Mesenchymal stem cell (in vitro differentiated cells and primary cell): ENCODE results near the gene SLC25A25.
A peak's percentile ranks its signal among the peaks of the same experiment; 100 is the strongest.

Source experiments
- DNase-seq: peaks from one replicate; pipeline ENCODE4 v3.0.0-alpha.2; 2013
- H2AFZ ChIP-seq: one replicate; pipeline ENCODE4 v1.6.1; 2013; ENCODE audit warnings: low read depth, mild to moderate bottlenecking, control low read depth, inconsistent platforms, low read length, moderate library complexity
- H2AK5ac ChIP-seq: 2 replicates; pipeline ENCODE4 v1.6.1; 2013; ENCODE audit warnings: low read length, moderate library complexity, mild to moderate bottlenecking, inconsistent platforms; ENCODE audit not compliant: severe bottlenecking
- H2BK120ac ChIP-seq: one replicate; pipeline ENCODE4 v1.6.1; 2013; ENCODE audit warnings: low read depth, mild to moderate bottlenecking, inconsistent platforms, low read length, moderate library complexity
- H2BK12ac ChIP-seq, 2 experiments: one replicate each; pipeline ENCODE4 v1.6.1; 2013; ENCODE audit warnings: inconsistent platforms in 2 of 2, low read length in 2 of 2, mild to moderate bottlenecking in 2 of 2, moderate library complexity in 2 of 2, control low read depth in 1 of 2
- H2BK15ac ChIP-seq: one replicate; pipeline ENCODE4 v1.6.1; 2013; ENCODE audit warnings: mild to moderate bottlenecking, low read depth, inconsistent platforms; ENCODE audit not compliant: poor library complexity, severe bottlenecking
- H2BK5ac ChIP-seq: 2 replicates; pipeline ENCODE4 v1.6.1; 2013; ENCODE audit warnings: low read depth, mild to moderate bottlenecking, low read length, control low read depth, inconsistent platforms; ENCODE audit not compliant: poor library complexity, severe bottlenecking
- H3K14ac ChIP-seq, 2 experiments: one replicate each; pipeline ENCODE4 v1.6.1; 2013; ENCODE audit warnings: inconsistent platforms in 2 of 2, low read length in 2 of 2, control low read depth in 1 of 2, mild to moderate bottlenecking in 1 of 2, moderate library complexity in 1 of 2
- H3K18ac ChIP-seq, 2 experiments: one replicate each; pipeline ENCODE4 v1.6.1; 2013; ENCODE audit warnings: inconsistent platforms in 2 of 2, low read length in 2 of 2, control low read depth in 1 of 2, low read depth in 1 of 2, mild to moderate bottlenecking in 1 of 2
- H3K23ac ChIP-seq, 2 experiments: one replicate each; pipeline ENCODE4 v1.6.1; 2013; ENCODE audit warnings: inconsistent platforms in 2 of 2, low read length in 2 of 2, mild to moderate bottlenecking in 2 of 2, moderate library complexity in 2 of 2, control low read depth in 1 of 2
- H3K27ac ChIP-seq: 2 replicates; pipeline ENCODE4 v1.5.1; 2013; ENCODE audit warnings: mild to moderate bottlenecking, moderate library complexity, low read length, control low read depth, inconsistent platforms; ENCODE audit not compliant: poor library complexity, severe bottlenecking
- H3K27me3 ChIP-seq, 2 experiments: 2 replicates each; pipeline versions ENCODE4 v1.6.1 to v1.7.0; 2013; ENCODE audit warnings: low read length in 2 of 2, mild to moderate bottlenecking in 2 of 2, moderate library complexity in 2 of 2, control low read depth in 1 of 2, inconsistent platforms in 1 of 2; ENCODE audit not compliant: control insufficient read depth in 1 of 2, insufficient read depth in 1 of 2
- H3K36me3 ChIP-seq, 2 experiments: 2 replicates each; pipeline versions ENCODE4 v1.6.1 to v1.7.0; 2013; ENCODE audit warnings: low read length in 2 of 2, control low read depth in 1 of 2, inconsistent platforms in 1 of 2, low read depth in 1 of 2, mild to moderate bottlenecking in 1 of 2; ENCODE audit not compliant: insufficient read depth in 2 of 2, control insufficient read depth in 1 of 2
- H3K4ac ChIP-seq, 2 experiments: one replicate each; pipeline ENCODE4 v1.6.1; 2013; ENCODE audit warnings: inconsistent platforms in 2 of 2, low read length in 2 of 2, mild to moderate bottlenecking in 2 of 2, moderate library complexity in 2 of 2, control low read depth in 1 of 2, low read depth in 1 of 2
- H3K4me1 ChIP-seq: 2 replicates; pipeline ENCODE4 v1.6.1; 2013; ENCODE audit warnings: low read depth, low read length, control low read depth; ENCODE audit not compliant: control insufficient read depth, insufficient read depth
- H3K4me2 ChIP-seq: 2 replicates; pipeline ENCODE4 v1.6.1; 2013; ENCODE audit warnings: low read length, mild to moderate bottlenecking, inconsistent platforms; ENCODE audit not compliant: poor library complexity, severe bottlenecking
- H3K4me3 ChIP-seq, 2 experiments: 2 replicates each; pipeline versions ENCODE4 v1.5.1 to v1.7.0; 2013; ENCODE audit warnings: low read length in 2 of 2, mild to moderate bottlenecking in 2 of 2, control low read depth in 1 of 2, low read depth in 1 of 2; ENCODE audit not compliant: insufficient read depth in 1 of 2
- H3K79me1 ChIP-seq: replicated peaks from 2 replicates; pipeline ENCODE4 v1.6.1; 2013; ENCODE audit warnings: mild to moderate bottlenecking, control low read depth, low read length, inconsistent platforms; ENCODE audit not compliant: poor library complexity, severe bottlenecking
- H3K9ac ChIP-seq: 2 replicates; pipeline ENCODE4 v1.7.0; 2013; ENCODE audit warnings: mild to moderate bottlenecking, low read length, moderate library complexity
- H3K9me3 ChIP-seq: 2 replicates; pipeline ENCODE4 v1.7.0; 2013; ENCODE audit warnings: mild to moderate bottlenecking, low read length; ENCODE audit not compliant: control insufficient read depth
- H4K8ac ChIP-seq: one replicate; pipeline ENCODE4 v1.6.1; 2013; ENCODE audit warnings: inconsistent platforms, mild to moderate bottlenecking, low read length, moderate library complexity
- H4K91ac ChIP-seq: one replicate; pipeline ENCODE4 v1.6.1; 2013; ENCODE audit warnings: mild to moderate bottlenecking, low read length, inconsistent platforms
- WGBS: methylation state at CpG from one replicate; pipeline ENCODE4 v1.1.7; 2013; ENCODE audit warnings: mixed read lengths; 5-methylcytosine and 5-hydroxymethylcytosine counted together

The SLC25A25 gene

GRCh38 chr9:128055344-128056040 lies 12.5 kb upstream of the SLC25A25 start:
- Histone ChIP-seq H3K23ac (no peak overlapping the region), H3K14ac (no peak overlapping the region), H3K4me2 (no peak overlapping the region), H3K4me1 (peaks cover 11% of the 10 kb centered on the region), H2BK120ac (no peak overlapping the region), H3K4me3 (no peak overlapping the region), H3K4ac (peak overlapping the region in 1 of 2 experiments; percentile 95), H4K8ac (peak overlapping the region; percentile 73), H2BK12ac (peak overlapping the region; percentile 2 to 42), H3K9me3 (no peaks in the 10 kb centered on the region), H2BK15ac (peak overlapping the region; percentile 78), H2AK5ac (peak overlapping the region; percentile 27), H3K18ac (peak overlapping the region in 1 of 2 experiments; percentile 69), H3K36me3 (no peaks in the 10 kb centered on the region), H4K91ac (peak overlapping the region; percentile 43), H2BK5ac (no peak overlapping the region), H3K9ac (no peak overlapping the region), H3K79me1 (no peaks in the 10 kb centered on the region), H2AFZ (no peak overlapping the region), H3K27me3 (no peaks in the 10 kb centered on the region), H3K27ac (no peak overlapping the region)
- peak; percentile 42 for DNase-seq
- 49% methylated on average over 7 of the region's 7 CpGs for WGBS

GRCh38 chr9:128056086-128056485 lies 11.9 kb upstream of the SLC25A25 start:
- no peak overlapping the region for H2BK15ac ChIP-seq
- WGBS: 87% methylated on average over 3 of the region's 3 CpGs
- H2BK5ac ChIP-seq: no peak overlapping the region
- H3K4me3 ChIP-seq: no peak overlapping the region
- H3K27me3 ChIP-seq: no peaks in the 10 kb centered on the region
- peak overlapping the region; percentile 82 for H4K91ac ChIP-seq
- H3K4ac ChIP-seq: peak overlapping the region in 1 of 2 experiments; percentile 95
- no peak overlapping the region for H3K9ac ChIP-seq
- peaks cover 5% of the 10 kb centered on the region for H3K4me1 ChIP-seq
- no peaks in the 10 kb centered on the region for H3K9me3 ChIP-seq
- H2BK12ac ChIP-seq: peak overlapping the region; percentile 42 to 70
- DNase-seq: no peak
- no peak overlapping the region for H2AFZ ChIP-seq
- H3K79me1 ChIP-seq: no peaks in the 10 kb centered on the region
- no peak overlapping the region for H2AK5ac ChIP-seq
- H3K27ac ChIP-seq: no peak overlapping the region
- H3K18ac ChIP-seq: peak overlapping the region; percentile 84 to 87
- no peak overlapping the region for H3K4me2 ChIP-seq
- H2BK120ac ChIP-seq: no peak overlapping the region
- no peak overlapping the region for H3K23ac ChIP-seq
- peaks cover 0 to 4% of the 10 kb centered on the region in 2 experiments for H3K36me3 ChIP-seq
- no peak overlapping the region for H3K14ac ChIP-seq
- peak overlapping the region; percentile 42 for H4K8ac ChIP-seq

DNA sequence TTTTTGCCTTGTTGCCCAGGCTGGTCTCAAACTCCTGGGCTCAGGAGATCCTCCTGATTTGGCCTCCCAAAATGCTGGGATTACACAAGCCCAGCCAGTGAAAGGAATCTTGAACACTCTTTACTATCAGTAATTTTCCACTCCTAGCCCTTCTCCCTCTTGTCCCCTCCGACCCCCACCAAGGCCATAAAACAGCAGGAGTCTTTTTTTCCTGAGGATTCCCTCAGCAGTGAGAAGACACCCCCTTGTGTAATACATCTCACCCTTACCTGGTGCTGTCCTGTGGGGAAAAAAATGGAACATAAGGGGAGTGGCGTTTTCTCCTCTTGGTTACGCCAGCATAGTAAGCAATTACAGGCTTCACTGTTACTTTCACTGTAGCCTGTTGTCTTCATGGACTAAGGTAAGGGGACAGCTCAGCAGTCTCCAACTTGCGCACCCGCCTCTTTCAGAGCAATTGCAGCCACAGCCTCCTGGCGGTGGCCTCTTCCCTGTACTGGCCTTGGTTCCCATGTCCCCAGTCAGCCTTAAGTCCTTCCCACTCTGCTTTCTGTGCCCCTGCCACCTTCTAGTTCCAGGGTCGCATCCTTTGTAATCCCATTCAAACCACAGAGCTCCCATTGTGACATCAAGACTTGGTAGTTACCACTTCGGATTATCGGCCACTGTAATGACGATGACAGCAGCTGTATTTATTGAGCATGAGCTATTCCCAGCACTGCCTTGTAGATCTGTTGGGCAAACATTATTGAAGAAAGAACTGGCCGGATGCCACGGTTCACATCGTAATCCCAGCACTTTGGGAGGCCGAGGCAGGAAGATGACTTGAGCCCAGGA lies 10.9 kb upstream of the SLC25A25 start:
- Histone ChIP-seq H2BK15ac (peak overlapping the region; percentile 26), H3K9me3 (no peaks in the 10 kb centered on the region), H3K4me1 (peaks cover 5% of the 10 kb centered on the region), H3K23ac (no peak overlapping the region), H2BK120ac (peak overlapping the region; percentile 15), H3K4ac (no peak overlapping the region), H3K4me2 (no peak overlapping the region), H3K36me3 (peaks cover 7 to 11% of the 10 kb centered on the region in 2 experiments), H3K79me1 (no peaks in the 10 kb centered on the region), H3K4me3 (no peak overlapping the region), H3K9ac (no peak overlapping the region), H2BK5ac (no peak overlapping the region), H3K27me3 (no peaks in the 10 kb centered on the region), H4K8ac (peak overlapping the region; percentile 3), H2AFZ (no peak overlapping the region), H2AK5ac (no peak overlapping the region), H3K14ac (peak overlapping the region in 1 of 2 experiments; percentile 48), H3K18ac (no peak overlapping the region), H3K27ac (no peak overlapping the region), H2BK12ac (peak overlapping the region in 1 of 2 experiments; percentile 29), H4K91ac (no peak overlapping the region)
- peak; percentile 52 for DNase-seq
- WGBS: 87% methylated on average over 14 of the region's 14 CpGs
